ENCODE data around the gene PLCG1. TPM values are rescaled to one million over a fixed set of nuclear protein-coding genes. Genes with fewer than 3 reads are reported as not detected.

PLCG1 gene
- total and polyA plus RNA-seq, 2 donors (not counting 3 experiments of a cell fraction or from before 2014, with no cell fraction given) = 164 to 224 TPM

DNA sequence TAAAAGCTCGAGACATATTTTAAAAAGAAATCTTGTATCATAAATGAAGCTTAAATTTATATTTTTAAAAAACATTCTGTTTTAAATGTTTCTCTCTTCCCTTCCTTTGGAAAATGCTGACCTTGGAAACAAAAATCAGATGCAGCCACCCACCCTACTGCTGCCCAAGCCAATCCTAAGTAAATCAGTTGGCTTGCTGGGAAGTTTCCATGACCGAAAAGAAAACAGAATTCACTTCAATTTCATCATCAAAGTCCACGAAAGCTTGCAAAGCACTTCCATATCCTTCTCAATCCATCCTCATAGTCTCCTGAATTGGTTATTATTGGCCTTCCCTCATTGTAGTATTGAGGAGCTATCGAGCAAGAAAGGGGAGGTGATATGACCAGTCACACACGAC, 80.1 kb downstream of the PLCG1 start:
- peaks cover 3% of the 10 kb centered on the region for H3K4me1 ChIP-seq (ENCODE audit: control insufficient read depth, extremely low read depth, insufficient read depth, low read length)
- CTCF ChIA-PET = interaction anchor here (1.7 kb wide), 1 partner anchor 15 kb away, joined by 7 read pairs; no protein-coding TSS in a partner anchor
- intact Hi-C loops (cut with micrococcal nuclease) (no loop called here), dilution Hi-C loops (cut with MboI; ENCODE audit: extremely low pct_ligation_motif_present, low sequenced_read_pairs) (no loop called here)
- H3K36me3 ChIP-seq (ENCODE audit: control insufficient read depth in 2 of 2, extremely low read depth in 1 of 2, insufficient read depth in 2 of 2, low read length in 2 of 2) = no peaks in the 10 kb centered on the region
- no peaks in the 10 kb centered on the region for H3K9me3 ChIP-seq (replicated peaks; ENCODE audit: control insufficient read depth, insufficient read depth, low read length)
- FAIRE-seq = no peak
- H3K4me2 ChIP-seq (ENCODE audit: insufficient read depth, low read length) = no peak overlapping the region
- BruUV-seq (replicated peaks) = no TSS peak
- no peak overlapping the region for H3K9ac ChIP-seq (replicated peaks; ENCODE audit: extremely low read depth, insufficient read depth, low read length)
- H4K20me1 ChIP-seq (replicated peaks; ENCODE audit: control insufficient read depth, extremely low read depth, insufficient read depth, low read length) = no peaks in the 10 kb centered on the region
- no peaks in the 10 kb centered on the region for H3K27me3 ChIP-seq (ENCODE audit: control insufficient read depth in 2 of 2, insufficient read depth in 2 of 2, low read length in 2 of 2)
- POLR2A ChIA-PET = no interaction called here
- TF ChIP-seq GATA2 (IDR thresholded peaks at IDR 0.05; ENCODE audit: insufficient read depth, insufficient read length, low read depth, low read length) (no peak), JUN (IDR thresholded peaks at IDR 0.05; ENCODE audit: borderline replicate concordance, insufficient read depth, insufficient read length, low read depth) (no peak), EZH2 (IDR thresholded peaks at IDR 0.05; ENCODE audit: borderline replicate concordance, low read depth, low read length, severe bottlenecking) (no peak), MYC (IDR thresholded peaks at IDR 0.05; ENCODE audit: low read depth, low read length) (no peak), CTCF (IDR thresholded peaks at IDR 0.05; ENCODE audit: extremely low read depth in 1 of 2, insufficient read depth in 1 of 2, low read depth in 1 of 2, low read length in 2 of 2) (no peak), POLR2AphosphoS5 (IDR thresholded peaks at IDR 0.05; ENCODE audit: insufficient read depth, low read depth, low read length) (no peak), FOS (IDR thresholded peaks at IDR 0.05; ENCODE audit: borderline replicate concordance, insufficient read depth, low read length) (no peak), POLR2A (IDR thresholded peaks at IDR 0.05; ENCODE audit: low read depth, low read length) (no peak)
- TF ChIP-seq, protein P1, sequence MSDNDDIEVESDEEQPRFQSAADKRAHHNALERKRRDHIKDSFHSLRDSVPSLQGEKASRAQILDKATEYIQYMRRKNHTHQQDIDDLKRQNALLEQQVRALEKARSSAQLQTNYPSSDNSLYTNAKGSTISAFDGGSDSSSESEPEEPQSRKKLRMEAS (IDR thresholded peaks at IDR 0.05; ENCODE audit: insufficient read depth, insufficient read length) = no peak
- no peak overlapping the region for H3K4me3 ChIP-seq (replicated peaks in 1 of 3; ENCODE audit: insufficient read depth in 1 of 3, low read depth in 1 of 3, low read length in 3 of 3)
- H3K79me2 ChIP-seq (ENCODE audit: control insufficient read depth, insufficient read depth, low read length) = no peaks in the 10 kb centered on the region
- no peak overlapping the region for H3K27ac ChIP-seq (ENCODE audit: insufficient read depth, low read depth, low read length)
- no peak for DNase-seq (ENCODE audit: low read depth, low spot score)
- no peaks in the 10 kb centered on the region for H3K9me1 ChIP-seq (replicated peaks; ENCODE audit: control insufficient read depth, extremely low read depth, insufficient read depth, low read length)
- H2AFZ ChIP-seq (ENCODE audit: low read depth, low read length) = no peak overlapping the region

Measured in endothelial cell of umbilical vein (primary cell).